ACHN (cell line): ENCODE data around the gene CPSF4L.

ENCODE experiments used
- DNase-seq: peaks from one replicate; pipeline ENCODE4 v3.0.0-alpha.2; 2015
- in situ Hi-C: cut with HindIII; loops from 2 replicates; pipeline ENCODE4 v1.10.0; 2017; ENCODE audit warnings: low sequenced_read_pairs, low pct_ligation_motif_present, low pct_unique_long_range_greater_than_20kb

CPSF4L gene

GRCh38 chr17:73215447-73215846, 46.2 kb downstream of the CPSF4L start:
- in situ Hi-C loops, result no loop called here
- DNase-seq, result no peak

DNA sequence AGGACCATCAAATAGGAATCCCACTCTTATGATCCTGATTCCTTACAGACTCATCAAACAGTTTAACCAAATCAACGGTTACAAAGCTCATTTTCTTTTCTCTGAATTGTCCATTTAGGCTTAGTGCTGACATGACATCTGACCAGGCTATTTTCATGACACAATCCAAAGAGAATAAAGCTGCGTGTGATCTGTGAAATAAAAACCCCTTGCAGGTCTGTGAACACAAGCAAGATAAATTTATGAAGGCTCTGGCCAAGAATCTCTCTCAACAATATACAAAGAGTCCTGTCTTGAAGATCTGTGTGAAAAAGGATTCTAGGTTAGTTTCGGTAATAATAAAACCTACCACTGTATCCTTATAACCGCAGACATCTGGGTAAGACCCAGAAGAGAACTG, 46.8 kb downstream of the CPSF4L start:
- in situ Hi-C loops, result no loop called here
- no peak for DNase-seq

DNA sequence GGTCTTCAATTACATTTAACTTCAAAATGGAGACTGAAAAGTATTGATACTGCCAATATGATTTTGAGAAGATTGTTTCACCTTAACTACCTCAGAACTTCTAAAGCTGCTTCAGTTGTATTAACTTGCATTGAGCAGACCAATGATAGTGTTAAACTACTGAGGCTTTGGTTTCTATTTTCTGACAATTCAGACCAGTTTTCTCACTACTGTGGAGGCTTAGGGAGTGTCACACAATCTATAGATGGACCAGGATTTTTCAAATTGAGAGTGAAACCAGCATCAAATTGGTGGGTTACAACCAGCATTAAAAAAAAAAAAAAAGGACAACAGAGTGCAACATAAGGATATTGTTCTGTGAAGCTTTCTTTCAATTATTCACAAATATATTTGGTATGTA, 47.7 kb downstream of the CPSF4L start:
- in situ Hi-C loops, result no loop called here

GRCh38 chr17:73211745-73212144, 49.9 kb downstream of the CPSF4L start:
- no peak for DNase-seq
- in situ Hi-C loops, result no loop called here

More for the DNA sequence above, 47.7 kb downstream of the CPSF4L start:
- DNase-seq, result no peak

- in situ Hi-C loops, result no loop called here
- peak; percentile 28 for DNase-seq
Observed at GRCh38 chr17:73210002-73210678, 51.5 kb downstream of the CPSF4L start.

DNA sequence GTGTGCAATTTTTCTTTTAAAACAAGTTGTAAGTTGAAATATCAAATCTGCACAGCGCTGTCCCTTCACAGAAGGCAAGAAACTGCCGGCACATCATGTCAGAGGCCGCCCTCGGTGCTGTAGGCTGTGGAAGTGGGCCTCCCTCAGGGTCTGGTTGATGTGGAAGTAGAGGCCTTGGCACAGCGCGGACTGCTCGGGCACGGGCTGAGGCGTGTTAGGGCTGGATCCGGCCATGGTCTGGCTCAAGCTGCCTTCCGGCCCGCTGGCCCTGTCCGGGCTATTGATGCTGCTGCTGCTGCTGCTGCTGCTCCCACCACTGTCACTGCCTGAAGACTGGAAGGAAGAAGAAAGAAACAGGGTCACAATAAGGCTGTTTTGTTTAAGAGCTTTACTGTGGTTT, 52.2 kb downstream of the CPSF4L start:
- DNase-seq, result no peak

GRCh38 chr17:73208139-73208827, 53.4 kb downstream of the CPSF4L start:
- no peak for DNase-seq
- in situ Hi-C loops, result no loop called here

More for the DNA sequence above, 52.2 kb downstream of the CPSF4L start:
- in situ Hi-C loops, result no loop called here

- in situ Hi-C loops, result no loop called here
- DNase-seq, result no peak
Observed at GRCh38 chr17:73205459-73205961, 56.2 kb downstream of the CPSF4L start.

GRCh38 chr17:73203788-73204479, 57.7 kb downstream of the CPSF4L start:
- DNase-seq, result no peak
- in situ Hi-C loops, result no loop called here

- in situ Hi-C loops, result no loop called here
- no peak for DNase-seq
Observed at GRCh38 chr17:73203135-73203787, 58.4 kb downstream of the CPSF4L start.

- in situ Hi-C loops, result no loop called here
- no peak for DNase-seq
Observed at GRCh38 chr17:73201215-73202069, 60.2 kb downstream of the CPSF4L start.

DNA sequence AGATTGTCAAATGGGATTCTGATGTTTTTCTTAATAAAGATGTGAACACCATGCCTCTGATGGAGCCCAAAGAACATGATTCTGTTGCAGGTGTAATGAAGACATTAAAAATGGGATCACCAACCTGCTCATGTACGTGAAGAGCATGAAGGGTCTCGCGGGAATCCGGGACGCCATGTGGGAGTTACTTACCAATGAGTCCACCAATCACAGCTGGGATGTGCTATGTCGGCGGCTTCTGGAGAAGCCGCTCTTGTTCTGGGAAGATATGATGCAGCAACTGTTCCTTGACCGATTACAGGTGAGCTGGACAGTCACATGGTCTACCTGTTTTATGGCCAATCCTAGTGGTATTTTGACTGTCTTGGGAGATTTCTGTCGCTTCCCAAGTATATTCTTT, 61.2 kb downstream of the CPSF4L start:
- in situ Hi-C loops, result no loop called here
- no peak for DNase-seq

DNA sequence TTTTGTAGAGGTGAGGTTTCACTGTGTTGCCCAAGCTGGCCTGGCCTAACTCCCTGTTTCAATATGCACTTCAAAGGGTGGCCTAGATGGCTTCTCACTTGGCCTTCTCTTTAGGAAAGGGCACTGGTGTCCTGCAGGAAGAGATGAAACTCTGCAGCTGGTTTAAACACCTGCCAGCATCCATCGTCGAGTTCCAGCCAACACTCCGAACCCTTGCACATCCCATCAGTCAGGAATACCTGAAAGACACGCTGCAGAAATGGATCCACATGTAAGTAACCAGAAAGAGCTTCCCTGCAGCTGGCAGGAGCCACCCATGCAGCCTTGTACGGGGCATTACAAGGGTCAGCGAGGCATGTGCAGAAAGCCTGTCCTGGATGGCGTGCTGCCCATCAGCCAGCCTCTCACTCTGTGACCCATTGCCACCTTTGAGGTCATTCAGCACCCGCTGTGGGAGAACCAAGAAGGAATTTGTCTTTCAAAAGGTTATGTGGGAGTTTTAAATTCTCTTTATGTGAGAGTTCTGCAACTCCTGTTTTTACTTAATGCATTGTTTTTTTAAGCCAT, 61.8 kb downstream of the CPSF4L start:
- in situ Hi-C loops, result no loop called here
- no peak for DNase-seq

GRCh38 chr17:73198930-73199260, 62.8 kb downstream of the CPSF4L start:
- no peak for DNase-seq
- in situ Hi-C loops, result no loop called here
